C4-2B (cell line): ENCODE results near the gene KNTC1.
"Not testable (repeated sequence)": the region's sequence is repeated elsewhere in the genome, so short reads cannot be mapped to it uniquely, and the experiment has no call there.

Source experiments
- H3K27ac ChIP-seq: fragments of 450-650 bp; 2 replicates; pipeline ENCODE4 v1.5.1; 2017
- ZFX ChIP-seq: fragments of 450-650 bp; IDR thresholded peaks from 2 replicates; pipeline ENCODE4 v1.6.1; 2017
- TF ChIP-seq, protein P1 (sequence below): fragments of 450-650 bp; conservative IDR thresholded peaks from 2 replicates; pipeline ENCODE4 v1.5.1; 2017; ENCODE audit warnings: mild to moderate bottlenecking

The KNTC1 gene

DNA sequence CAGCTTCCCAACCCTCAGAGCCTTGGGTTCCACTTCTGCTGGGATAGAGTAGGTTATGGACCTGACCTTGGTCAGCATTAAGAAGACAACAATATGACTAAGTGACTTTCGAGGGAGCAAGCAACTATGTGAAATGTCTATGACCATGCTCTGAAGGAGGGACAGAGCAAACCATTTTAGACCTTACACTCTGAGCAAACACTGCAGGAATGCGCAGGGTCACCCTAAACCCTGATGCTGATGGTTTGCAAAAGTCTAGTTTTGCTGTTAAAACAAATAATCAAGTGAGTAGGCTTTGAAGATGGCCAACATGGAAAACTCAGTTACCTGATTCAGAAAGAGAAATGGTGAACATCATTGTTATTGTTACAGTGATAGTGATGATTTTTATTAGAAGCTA is 35.1 kb upstream of the KNTC1 start:
- TF ChIP-seq, protein P1, sequence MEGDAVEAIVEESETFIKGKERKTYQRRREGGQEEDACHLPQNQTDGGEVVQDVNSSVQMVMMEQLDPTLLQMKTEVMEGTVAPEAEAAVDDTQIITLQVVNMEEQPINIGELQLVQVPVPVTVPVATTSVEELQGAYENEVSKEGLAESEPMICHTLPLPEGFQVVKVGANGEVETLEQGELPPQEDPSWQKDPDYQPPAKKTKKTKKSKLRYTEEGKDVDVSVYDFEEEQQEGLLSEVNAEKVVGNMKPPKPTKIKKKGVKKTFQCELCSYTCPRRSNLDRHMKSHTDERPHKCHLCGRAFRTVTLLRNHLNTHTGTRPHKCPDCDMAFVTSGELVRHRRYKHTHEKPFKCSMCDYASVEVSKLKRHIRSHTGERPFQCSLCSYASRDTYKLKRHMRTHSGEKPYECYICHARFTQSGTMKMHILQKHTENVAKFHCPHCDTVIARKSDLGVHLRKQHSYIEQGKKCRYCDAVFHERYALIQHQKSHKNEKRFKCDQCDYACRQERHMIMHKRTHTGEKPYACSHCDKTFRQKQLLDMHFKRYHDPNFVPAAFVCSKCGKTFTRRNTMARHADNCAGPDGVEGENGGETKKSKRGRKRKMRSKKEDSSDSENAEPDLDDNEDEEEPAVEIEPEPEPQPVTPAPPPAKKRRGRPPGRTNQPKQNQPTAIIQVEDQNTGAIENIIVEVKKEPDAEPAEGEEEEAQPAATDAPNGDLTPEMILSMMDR, result no peak
- no peak for TF ChIP-seq ZFX
- H3K27ac ChIP-seq, result no peak overlapping the region

DNA sequence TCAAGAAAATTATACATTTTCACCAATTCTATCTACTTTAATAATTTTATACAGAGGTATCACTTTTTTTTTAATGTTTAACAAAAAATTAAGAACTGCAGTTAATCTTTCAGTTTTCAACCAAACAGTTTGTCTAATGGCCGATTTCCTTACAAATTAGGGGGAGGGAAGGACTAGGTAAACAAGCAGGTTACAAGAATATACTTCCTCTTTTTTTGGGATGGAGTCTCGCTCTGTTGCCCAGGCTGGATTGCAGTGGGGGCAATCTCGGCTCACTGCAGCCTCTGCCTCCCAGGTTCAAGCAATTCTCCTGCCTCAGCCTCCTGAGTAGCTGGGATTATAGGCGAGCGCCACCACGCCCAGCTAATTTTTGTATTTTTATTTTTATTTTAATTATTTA is 33.8 kb upstream of the KNTC1 start:
- not testable (repeated sequence) for H3K27ac ChIP-seq

DNA sequence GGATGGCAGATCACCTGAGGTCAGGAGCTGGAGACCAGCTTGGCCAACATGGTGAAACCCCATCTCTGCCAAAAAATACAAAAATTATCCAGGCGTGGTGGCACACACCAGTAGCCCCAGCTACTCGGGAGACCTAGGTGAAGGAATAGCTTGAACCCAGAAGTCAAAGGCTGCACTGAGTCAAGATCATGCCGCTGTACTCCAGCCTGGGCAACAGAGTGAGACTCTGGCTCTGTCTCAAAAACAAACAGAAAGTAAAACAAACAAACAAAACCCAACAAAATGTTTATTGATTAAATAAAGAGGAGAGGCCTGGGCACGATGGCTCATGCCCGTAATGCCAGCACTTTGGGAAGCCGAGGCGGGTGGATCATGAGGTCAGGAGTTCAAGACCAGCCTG is 31.8 kb upstream of the KNTC1 start:
- TF ChIP-seq ZFX, result no peak
- TF ChIP-seq, protein P1, result no peak
- H3K27ac ChIP-seq, result no peak overlapping the region

DNA sequence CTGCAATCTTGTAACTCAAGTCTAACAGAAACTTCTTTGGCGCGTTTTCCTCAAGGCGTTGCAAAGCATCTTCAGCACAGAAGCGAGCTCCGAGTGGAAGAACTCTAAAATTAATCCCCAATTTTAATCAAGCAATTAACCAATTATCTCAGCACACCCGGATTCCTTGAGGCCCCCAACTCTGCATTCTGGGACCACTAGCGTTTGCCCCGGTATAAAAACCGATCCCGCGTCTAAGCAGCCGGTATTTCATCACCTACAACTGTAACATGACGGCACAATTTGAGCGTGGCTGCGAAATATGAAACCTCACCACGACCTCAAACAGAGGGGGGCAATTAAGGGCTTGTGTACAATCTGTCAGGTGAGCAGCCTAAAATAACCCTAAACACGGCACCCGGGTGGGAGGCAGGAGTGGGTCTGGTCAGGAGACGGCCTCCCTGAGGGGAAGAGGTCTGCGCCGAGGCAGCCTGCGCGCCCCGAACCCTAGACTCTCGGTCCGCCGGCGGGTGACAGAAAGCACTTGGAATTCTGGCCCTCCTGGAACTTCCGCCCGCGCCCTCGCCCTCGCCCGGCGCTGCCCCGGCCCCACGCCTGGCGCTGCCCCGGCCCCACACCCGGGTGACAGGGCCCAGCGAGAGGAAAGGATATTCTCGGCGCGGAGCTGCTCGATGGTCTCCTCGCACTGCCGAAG is 26.9 kb upstream of the KNTC1 start:
- TF ChIP-seq, protein P1, result no peak
- TF ChIP-seq ZFX, result peak; percentile 83; the same call in 1 of the 2 replicates
- H3K27ac ChIP-seq, result peak overlapping the region; percentile 98

DNA sequence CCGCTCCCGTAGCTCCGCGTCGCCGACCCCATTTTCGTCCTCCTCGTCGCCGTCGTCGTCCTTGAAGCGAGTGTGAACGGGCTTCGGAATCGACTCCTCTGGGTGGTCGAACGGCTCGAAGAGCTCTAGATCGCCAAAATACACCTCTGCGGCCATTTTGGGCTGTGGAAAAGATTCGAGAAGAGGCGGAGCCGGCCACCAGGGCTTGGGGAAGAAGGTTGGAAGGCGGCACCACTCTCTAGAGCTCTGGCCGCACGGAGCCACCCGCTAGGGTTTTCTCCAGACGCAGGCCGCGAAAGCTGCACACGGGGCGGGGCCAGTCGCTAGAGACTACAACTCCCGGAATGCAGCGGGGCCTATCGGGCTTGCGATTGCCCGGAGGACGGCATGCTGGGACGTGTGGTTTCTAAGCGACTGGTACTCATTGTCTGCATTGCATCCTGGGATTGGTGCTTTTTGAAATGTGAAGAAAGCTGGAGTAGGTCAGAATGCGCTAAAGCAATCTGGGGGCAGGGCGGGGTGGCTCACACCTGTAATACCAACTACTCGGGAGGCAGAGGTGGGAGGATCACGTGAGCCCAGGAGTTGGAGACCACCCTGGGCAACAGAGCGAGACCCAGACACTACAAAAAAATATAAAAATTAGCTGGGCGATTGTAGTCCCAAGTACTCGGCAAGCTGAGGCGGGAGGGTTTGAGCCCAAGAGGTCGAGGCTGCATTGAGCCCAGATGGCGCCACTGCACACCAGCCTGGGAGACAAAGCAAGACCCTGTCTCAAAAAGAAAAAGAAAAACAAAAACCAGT is 26.2 kb upstream of the KNTC1 start, which contains the start of gene ZCCHC8:
TSS of gene ZCCHC8 (minus strand) at position 248 of the 804 bp plus-strand sequence. CDS start at position 156, 92 bp downstream.
- TF ChIP-seq, protein P1, result no peak
- peak; percentile 71 for TF ChIP-seq ZFX
- peak within 1 kb of the TSS; percentile 98 for H3K27ac ChIP-seq

DNA sequence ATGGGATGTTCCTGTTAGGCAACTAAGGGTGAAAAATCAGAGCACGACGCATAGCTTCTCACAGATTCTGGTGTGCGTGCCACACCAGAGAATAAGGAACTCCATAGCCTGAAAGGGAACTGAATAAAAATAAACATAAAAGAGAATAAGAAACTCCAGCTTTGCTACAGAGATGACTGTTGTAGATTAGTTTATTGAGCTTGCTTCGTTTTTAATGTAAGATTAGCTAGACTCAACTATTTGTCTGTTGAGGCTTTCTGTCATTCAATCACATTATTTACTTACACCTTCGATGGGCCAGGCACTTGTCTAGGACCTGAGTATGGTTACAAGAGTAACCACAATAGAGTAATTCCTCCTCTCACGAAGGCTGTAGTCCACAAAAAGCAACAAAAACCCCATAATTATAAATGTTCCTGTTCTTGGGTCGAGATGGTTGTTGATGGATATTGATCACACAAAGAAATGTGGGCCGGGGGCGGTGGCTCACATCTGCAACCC is 25.5 kb upstream of the KNTC1 start:
- TF ChIP-seq ZFX, result no peak
- TF ChIP-seq, protein P1, result no peak
- H3K27ac ChIP-seq, result peak overlapping the region; percentile 98

DNA sequence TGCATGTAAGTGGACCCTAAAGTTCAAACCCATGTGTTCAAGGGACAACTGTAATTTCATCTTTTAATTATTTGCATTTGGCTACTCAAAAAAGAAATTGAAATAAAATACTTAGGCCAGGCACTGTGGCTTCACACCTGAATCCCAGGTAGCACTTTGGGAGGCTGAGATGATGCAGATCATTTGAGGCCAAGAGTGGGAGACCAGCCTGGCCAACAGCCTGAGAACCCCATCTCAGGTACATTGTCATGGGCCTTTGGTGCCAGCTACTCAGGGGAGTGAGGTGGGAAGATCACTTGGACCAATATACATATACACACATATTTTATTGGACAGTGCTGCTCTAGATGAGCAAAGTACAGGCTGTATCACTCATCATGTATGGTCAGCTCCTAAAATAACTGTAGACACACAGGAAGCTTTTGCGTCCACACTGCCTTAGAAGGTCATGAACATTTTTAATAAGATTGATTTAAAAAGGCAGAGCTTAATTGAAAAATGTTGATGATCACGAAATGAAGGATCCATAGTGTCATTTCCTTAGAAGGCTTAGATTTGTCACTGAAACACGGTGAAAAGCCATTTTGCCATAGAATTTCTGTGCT is 23.8 kb upstream of the KNTC1 start:
- no peak overlapping the region for H3K27ac ChIP-seq
- no peak for TF ChIP-seq ZFX
- TF ChIP-seq, protein P1, result no peak
